HG02973 (cell line): ENCODE measurements around the gene PWP1.

Experiments
- ATAC-seq: cut with Tn5 transposase; IDR thresholded peaks from one replicate; pipeline ENCODE4 v1.9.1; 2021; ENCODE audit warnings: moderate library complexity; ENCODE audit not compliant: unreplicated experiment

The PWP1 gene

GRCh38 chr12:107732365-107732764 is 46.8 kb downstream of the PWP1 start:
- no peak for ATAC-seq

DNA sequence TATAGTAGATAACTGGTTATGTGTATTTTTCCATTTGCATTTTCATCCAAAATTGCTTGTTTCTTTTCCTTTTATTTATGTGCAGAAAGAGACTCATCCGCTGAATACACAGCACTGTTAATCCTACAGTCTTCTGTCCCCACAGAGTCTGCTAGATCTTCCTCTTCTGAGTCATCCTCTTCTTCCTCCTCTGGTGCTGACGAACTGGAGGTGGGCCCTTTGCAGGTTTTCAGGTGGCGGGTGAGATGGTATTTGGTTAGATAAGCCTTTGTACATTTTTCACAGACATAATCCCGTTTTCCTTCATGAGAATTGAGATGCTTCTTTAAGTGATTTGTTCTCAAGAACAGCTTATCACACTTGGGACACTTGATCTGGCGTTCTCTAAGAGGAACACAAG is 48.5 kb downstream of the PWP1 start:
- ATAC-seq = no peak

DNA sequence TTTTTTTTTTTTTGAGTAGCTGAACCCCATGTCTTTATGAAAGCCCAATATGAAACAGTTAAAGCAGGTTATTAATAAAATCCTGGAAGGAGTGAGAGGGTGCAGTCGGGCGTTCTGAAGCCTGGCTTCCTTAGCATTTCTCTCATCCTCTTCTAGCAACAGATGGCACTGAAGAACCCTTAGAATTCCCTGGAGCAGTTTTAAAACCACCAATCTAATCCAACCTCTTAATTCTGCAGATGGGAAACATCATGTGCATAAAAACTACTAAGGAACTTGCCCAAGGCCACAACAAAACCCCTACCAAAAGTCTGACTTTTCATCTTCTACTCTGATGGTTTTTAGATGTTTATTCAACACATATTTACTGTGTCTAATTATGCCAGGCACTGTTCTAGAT is 50.2 kb downstream of the PWP1 start:
- ATAC-seq = no peak

- peak; percentile 94 for ATAC-seq
Measured at GRCh38 chr12:107736914-107737313, 51.3 kb downstream of the PWP1 start.

- no peak for ATAC-seq
Measured at GRCh38 chr12:107748472-107748871, 62.9 kb downstream of the PWP1 start.

DNA sequence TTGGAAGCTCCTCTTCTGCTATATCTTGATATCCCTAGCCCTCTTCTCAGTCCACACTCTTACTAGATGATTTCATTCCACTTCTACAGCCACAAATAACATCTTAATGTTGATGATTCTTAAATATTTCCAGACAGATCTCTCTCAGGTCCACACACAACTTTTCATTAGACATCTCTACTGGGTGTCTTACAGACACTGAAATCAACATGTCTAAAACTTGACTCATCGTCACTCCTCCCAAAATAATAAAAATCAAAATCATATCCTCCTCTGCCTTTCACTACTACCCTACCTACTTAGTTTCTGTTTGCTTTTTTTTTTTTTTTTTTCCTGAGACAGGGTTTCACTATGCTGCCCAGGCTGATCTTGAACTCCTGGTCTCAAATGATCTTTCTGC is 63.5 kb downstream of the PWP1 start:
- no peak for ATAC-seq

DNA sequence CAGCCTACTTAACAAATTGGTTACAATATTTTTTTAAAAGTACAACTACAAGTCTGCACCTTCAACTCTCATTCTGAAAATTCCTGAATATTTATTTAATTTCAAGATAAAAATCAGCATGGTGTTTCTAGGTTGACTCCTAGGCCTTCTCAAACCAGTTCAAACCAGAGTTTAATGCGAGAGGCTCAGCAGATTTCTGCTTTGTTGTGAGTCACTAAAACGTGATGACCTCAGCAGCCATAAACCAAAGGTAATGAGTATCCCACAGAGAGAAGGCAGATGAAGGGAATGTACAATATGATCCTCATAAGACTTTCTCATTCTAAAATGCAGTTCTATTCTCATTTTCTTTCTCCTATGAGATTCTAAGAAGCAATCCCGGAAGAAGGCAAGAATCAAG is 73.8 kb downstream of the PWP1 start:
- no peak for ATAC-seq

GRCh38 chr12:107760207-107760808 is 74.7 kb downstream of the PWP1 start:
- peak; percentile 21 for ATAC-seq

DNA sequence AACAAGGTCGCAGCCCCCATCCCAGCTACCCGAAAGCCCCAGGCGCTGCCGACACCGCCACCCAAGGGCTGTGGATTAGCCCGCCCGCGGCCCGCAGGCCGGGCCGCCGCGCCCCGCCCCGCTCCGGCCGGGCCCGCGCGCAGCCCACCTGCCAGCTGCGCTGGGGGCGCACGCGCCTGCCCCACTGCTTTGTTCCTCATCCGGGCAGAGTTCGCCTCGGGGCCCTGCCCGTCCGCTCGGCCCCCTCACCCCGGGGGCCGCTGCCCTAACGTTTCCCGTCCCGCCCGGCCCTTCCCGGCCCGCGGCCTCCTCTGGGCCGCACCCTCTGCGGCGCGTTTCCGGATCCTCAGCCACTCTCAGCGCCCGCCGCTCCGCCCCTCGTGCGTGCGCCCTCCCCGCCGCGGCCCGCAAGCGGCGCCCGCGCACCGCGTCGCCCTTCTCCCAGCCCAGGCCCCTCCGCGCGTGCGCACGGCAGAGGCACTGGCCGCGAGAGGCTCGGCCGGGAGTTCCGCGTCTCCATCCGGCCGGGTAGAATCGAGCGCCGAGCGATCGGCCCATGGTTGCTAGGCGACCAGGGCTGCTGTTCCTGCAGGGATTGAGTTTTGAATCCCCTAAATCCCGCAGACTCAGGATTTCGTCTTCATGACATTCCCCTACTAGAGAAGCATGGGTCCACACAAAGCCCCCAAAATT is 75.4 kb downstream of the PWP1 start, which contains the start of gene PRDM4:
TSS of gene PRDM4 (minus strand) at position 329 of the 693 bp plus-strand sequence. CDS start 622 bp downstream, outside the sequence.
- peak; percentile 93 for ATAC-seq

GRCh38 chr12:107761502-107761904 is 75.9 kb downstream of the PWP1 start:
- no peak for ATAC-seq
